HCT116 (cell line): Measurements from ENCODE around the gene FAM81B. TPM values are rescaled to one million over a fixed set of nuclear protein-coding genes. Genes with fewer than 3 reads are reported as not detected.

Source experiments
- ATAC-seq: fragments of 200-7000 bp; cut with Tn5 transposase; 2 replicates; pipeline ENCODE4 v1.9.1; 2020; ENCODE audit warnings: mild to moderate bottlenecking, moderate library complexity
- BruUV-seq: library from RNA; stranded (reverse); fragments of 400-500 nt; replicated peaks from 2 replicates; lab custom pipeline; 2021; lab: Mats Ljungman, UMichigan
- CTCF ChIA-PET: fragments of 300-600 bp; sonication (Branson Sonifier 250); formaldehyde crosslinking; loops from one replicate; lab custom pipeline; 2021; ENCODE audit warnings: antibody characterized with exemption; lab: Charles Lee
- POLR2A ChIA-PET: fragments of 300-600, 350-600 bp; sonication (Branson Sonifier 250); formaldehyde crosslinking; loops from one replicate; lab custom pipeline; 2021; ENCODE audit warnings: antibody characterized with exemption; lab: Charles Lee
- RAD21 ChIA-PET, 2 experiments: fragments of 300-600 bp; sonication (Branson Sonifier 250); formaldehyde crosslinking; loops; one replicate each; lab custom pipeline; 2023; ENCODE audit warnings: low total read pairs in 2 of 2; ENCODE audit not compliant: uncharacterized antibody in 2 of 2, unreplicated experiment in 2 of 2, low non-redundant PET in 1 of 2; lab: Charles Lee
- DNase-seq: peaks from one replicate; pipeline ENCODE4 v3.0.0-alpha.2; 2010; ENCODE audit warnings: low read depth, low spot score
- H2AFZ ChIP-seq: fragments of 200-600 bp; shearing (Covaris generic), sonication (generic); 2 replicates; pipeline ENCODE4 v1.6.1; 2017; ENCODE audit warnings: low read depth, mixed run types, mixed read lengths, antibody characterized with exemption, low read length; ENCODE audit not compliant: poor library complexity, severe bottlenecking
- H3K27ac ChIP-seq: 2 replicates; pipeline ENCODE4 v1.5.1; 2012; ENCODE audit warnings: low read depth, low read length
- H3K27me3 ChIP-seq: fragments of 200-600 bp; sonication (generic); 2 replicates; pipeline ENCODE4 v1.6.1; 2016; ENCODE audit warnings: mixed run types, low read length, mixed read lengths; ENCODE audit not compliant: insufficient read depth
- H3K36me3 ChIP-seq, 2 experiments: fragments of 200-500 bp in 1 of 2; fragments of 200-600 bp in 1 of 2; sonication (Bioruptor generic) in 1 of 2; sonication (generic) in 1 of 2; 2 replicates each; pipeline versions ENCODE4 v1.5.1 to v1.6.1; 2014 to 2016; ENCODE audit warnings: low read length in 2 of 2, inconsistent platforms in 1 of 2, mixed read lengths in 1 of 2, mixed run types in 1 of 2; ENCODE audit not compliant: insufficient read depth in 2 of 2, control insufficient read depth in 1 of 2
- H3K4me1 ChIP-seq, 2 experiments: fragments of 200-600 bp in 1 of 2; sonication (generic) in 1 of 2; 2 replicates each; pipeline versions ENCODE4 v1.5.1 to v1.6.1; 2012 to 2017; ENCODE audit warnings: low read length in 2 of 2, inconsistent platforms in 1 of 2, mild to moderate bottlenecking in 1 of 2, mixed read lengths in 1 of 2, mixed run types in 1 of 2, moderate library complexity in 1 of 2; ENCODE audit not compliant: insufficient read depth in 2 of 2, control insufficient read depth in 1 of 2
- H3K4me2 ChIP-seq: fragments of 200-600 bp; sonication (generic); 2 replicates; pipeline ENCODE4 v1.6.1; 2017; ENCODE audit warnings: mixed run types, low read length, mixed read lengths
- H3K4me3 ChIP-seq, 2 experiments: fragments of 200-600 bp in 1 of 2; sonication (generic) in 1 of 2; replicated peaks in 1 of 2; 2 replicates each; pipeline ENCODE4 v1.5.1; 2011 to 2016; ENCODE audit warnings: low read length in 2 of 2, control low read depth in 1 of 2, low read depth in 1 of 2, mild to moderate bottlenecking in 1 of 2, mixed read lengths in 1 of 2, mixed run types in 1 of 2
- H3K79me2 ChIP-seq: fragments of 200-600 bp; sonication (generic); 2 replicates; pipeline ENCODE4 v1.6.1; 2017; ENCODE audit warnings: mild to moderate bottlenecking, mixed run types, low read length, moderate library complexity, mixed read lengths; ENCODE audit not compliant: insufficient read depth
- H3K9ac ChIP-seq: fragments of 200-600 bp; sonication (generic); 2 replicates; pipeline ENCODE4 v1.6.1; 2016; ENCODE audit warnings: low read length, mixed read lengths
- H3K9me2 ChIP-seq: fragments of 200-600 bp; sonication (generic), shearing (Covaris generic); 2 replicates; pipeline ENCODE4 v1.6.1; 2017; ENCODE audit warnings: mixed run types, mild to moderate bottlenecking, moderate library complexity; ENCODE audit not compliant: insufficient read depth
- H3K9me3 ChIP-seq, 2 experiments: fragments of 200-500 bp in 1 of 2; fragments of 200-600 bp in 1 of 2; sonication (Bioruptor generic) in 1 of 2; sonication (generic) in 1 of 2; 2 replicates each; pipeline ENCODE4 v1.6.1; 2014 to 2017; ENCODE audit warnings: low read length in 2 of 2, mixed read lengths in 2 of 2, inconsistent platforms in 1 of 2, low read depth in 1 of 2, mild to moderate bottlenecking in 1 of 2, mixed run types in 1 of 2, moderate library complexity in 1 of 2; ENCODE audit not compliant: control insufficient read depth in 1 of 2, insufficient read depth in 1 of 2
- H4K20me1 ChIP-seq: fragments of 200-600 bp; sonication (generic), shearing (Covaris generic); 2 replicates; pipeline ENCODE4 v1.6.1; 2017; ENCODE audit warnings: mixed run types, mild to moderate bottlenecking, moderate library complexity; ENCODE audit not compliant: insufficient read depth
- CBX3 ChIP-seq: IDR thresholded peaks from 2 replicates; pipeline ENCODE4 v1.6.1; 2012; ENCODE audit warnings: low read depth
- CEBPB ChIP-seq: IDR thresholded peaks from 2 replicates; pipeline ENCODE4 v1.6.1; 2012; ENCODE audit warnings: low read depth
- ELF1 ChIP-seq: IDR thresholded peaks from 2 replicates; pipeline ENCODE4 v1.6.1; 2012; ENCODE audit warnings: low read depth, borderline replicate concordance
- EZH2phosphoT487 ChIP-seq: fragments of 200-600 bp; IDR thresholded peaks from 2 replicates; pipeline ENCODE4 v1.6.1; 2018; ENCODE audit warnings: antibody characterized with exemption, borderline replicate concordance
- FOSL1 ChIP-seq: IDR thresholded peaks from 2 replicates; pipeline ENCODE4 v1.6.1; 2012; ENCODE audit warnings: low read depth
- JUND ChIP-seq: IDR thresholded peaks from 2 replicates; pipeline ENCODE4 v1.6.1; 2012
- POLR2AphosphoS5 ChIP-seq: IDR thresholded peaks from 2 replicates; pipeline ENCODE4 v1.6.1; 2011; ENCODE audit warnings: mild to moderate bottlenecking, low read depth, low read length, moderate library complexity
- SRF ChIP-seq: IDR thresholded peaks from 2 replicates; pipeline ENCODE4 v1.6.1; 2012; ENCODE audit warnings: low read depth
- TCF7L2 ChIP-seq: IDR thresholded peaks from 2 replicates; pipeline ENCODE4 v1.7.0; 2011; ENCODE audit warnings: borderline replicate concordance, inconsistent platforms; ENCODE audit not compliant: insufficient read depth, insufficient read length; ENCODE audit errors: extremely low read depth
- YY1 ChIP-seq: IDR thresholded peaks from 2 replicates; pipeline ENCODE4 v1.6.1; 2011; ENCODE audit warnings: low read length, low read depth, moderate library complexity, mild to moderate bottlenecking; ENCODE audit not compliant: insufficient replicate concordance; ENCODE audit errors: extremely low read depth
- ZNF274 ChIP-seq: fragments of 200-500 bp; sonication (Bioruptor generic); IDR thresholded peaks from 2 replicates; pipeline ENCODE4 v1.6.1; 2014; ENCODE audit warnings: mild to moderate bottlenecking, low read depth, low read length, inconsistent platforms
- intact Hi-C: fragments of 100-400 bp; cut with micrococcal nuclease; formaldehyde crosslinking; loops from 2 replicates; pipeline ENCODE4 v1.10.0; 2022
- total RNA-seq: library from RNA; stranded (reverse); gene quantifications from one replicate; pipeline ENCODE4 v1.2.1, GENCODE V29; 2021; ENCODE audit not compliant: unreplicated experiment
- TF ChIP-seq, protein P1 (sequence below): IDR thresholded peaks from 2 replicates; pipeline ENCODE4 v1.6.1; 2011; ENCODE audit warnings: mild to moderate bottlenecking, low read length, moderate library complexity; ENCODE audit not compliant: insufficient replicate concordance; ENCODE audit errors: extremely low read depth
- TF ChIP-seq, protein P2 (sequence below), 3 experiments: fragments of 200-600 bp in 1 of 3; sonication (generic) in 1 of 3; IDR thresholded peaks in 2 of 3; conservative IDR thresholded peaks in 1 of 3; 2 replicates each; pipeline ENCODE4 v1.5.1; 2012 to 2017; ENCODE audit warnings: low read depth in 2 of 3, low read length in 2 of 3, antibody characterized with exemption in 1 of 3, borderline replicate concordance in 1 of 3, control low read depth in 1 of 3, mild to moderate bottlenecking in 1 of 3, mixed read lengths in 1 of 3, mixed run types in 1 of 3, moderate library complexity in 1 of 3; ENCODE audit not compliant: insufficient read depth in 1 of 3
- TF ChIP-seq, protein P3 (sequence below): IDR thresholded peaks from 2 replicates; pipeline ENCODE4 v1.6.1; 2012

The FAM81B gene
- total RNA-seq, 1 experiment from 2014 or later = not detected

GRCh38 chr5:95347506-95348120, 43.6 kb upstream of the FAM81B start:
- no peak overlapping the region for H3K4me3 ChIP-seq
- no peaks in the 10 kb centered on the region for H3K9me2 ChIP-seq
- H4K20me1 ChIP-seq = no peaks in the 10 kb centered on the region
- no peak overlapping the region for H2AFZ ChIP-seq
- H3K36me3 ChIP-seq = no peaks in the 10 kb centered on the region
- H3K9ac ChIP-seq = no peak overlapping the region
- TF ChIP-seq CBX3 (no peak), SRF (no peak), TCF7L2 (no peak), ZNF274 (no peak), FOSL1 (no peak), POLR2AphosphoS5 (no peak), EZH2phosphoT487 (no peak), JUND (no peak), CEBPB (no peak), ELF1 (no peak), YY1 (no peak)
- TF ChIP-seq, protein P1, sequence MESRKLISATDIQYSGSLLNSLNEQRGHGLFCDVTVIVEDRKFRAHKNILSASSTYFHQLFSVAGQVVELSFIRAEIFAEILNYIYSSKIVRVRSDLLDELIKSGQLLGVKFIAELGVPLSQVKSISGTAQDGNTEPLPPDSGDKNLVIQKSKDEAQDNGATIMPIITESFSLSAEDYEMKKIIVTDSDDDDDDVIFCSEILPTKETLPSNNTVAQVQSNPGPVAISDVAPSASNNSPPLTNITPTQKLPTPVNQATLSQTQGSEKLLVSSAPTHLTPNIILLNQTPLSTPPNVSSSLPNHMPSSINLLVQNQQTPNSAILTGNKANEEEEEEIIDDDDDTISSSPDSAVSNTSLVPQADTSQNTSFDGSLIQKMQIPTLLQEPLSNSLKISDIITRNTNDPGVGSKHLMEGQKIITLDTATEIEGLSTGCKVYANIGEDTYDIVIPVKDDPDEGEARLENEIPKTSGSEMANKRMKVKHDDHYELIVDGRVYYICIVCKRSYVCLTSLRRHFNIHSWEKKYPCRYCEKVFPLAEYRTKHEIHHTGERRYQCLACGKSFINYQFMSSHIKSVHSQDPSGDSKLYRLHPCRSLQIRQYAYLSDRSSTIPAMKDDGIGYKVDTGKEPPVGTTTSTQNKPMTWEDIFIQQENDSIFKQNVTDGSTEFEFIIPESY = no peak
- TF ChIP-seq, protein P2, sequence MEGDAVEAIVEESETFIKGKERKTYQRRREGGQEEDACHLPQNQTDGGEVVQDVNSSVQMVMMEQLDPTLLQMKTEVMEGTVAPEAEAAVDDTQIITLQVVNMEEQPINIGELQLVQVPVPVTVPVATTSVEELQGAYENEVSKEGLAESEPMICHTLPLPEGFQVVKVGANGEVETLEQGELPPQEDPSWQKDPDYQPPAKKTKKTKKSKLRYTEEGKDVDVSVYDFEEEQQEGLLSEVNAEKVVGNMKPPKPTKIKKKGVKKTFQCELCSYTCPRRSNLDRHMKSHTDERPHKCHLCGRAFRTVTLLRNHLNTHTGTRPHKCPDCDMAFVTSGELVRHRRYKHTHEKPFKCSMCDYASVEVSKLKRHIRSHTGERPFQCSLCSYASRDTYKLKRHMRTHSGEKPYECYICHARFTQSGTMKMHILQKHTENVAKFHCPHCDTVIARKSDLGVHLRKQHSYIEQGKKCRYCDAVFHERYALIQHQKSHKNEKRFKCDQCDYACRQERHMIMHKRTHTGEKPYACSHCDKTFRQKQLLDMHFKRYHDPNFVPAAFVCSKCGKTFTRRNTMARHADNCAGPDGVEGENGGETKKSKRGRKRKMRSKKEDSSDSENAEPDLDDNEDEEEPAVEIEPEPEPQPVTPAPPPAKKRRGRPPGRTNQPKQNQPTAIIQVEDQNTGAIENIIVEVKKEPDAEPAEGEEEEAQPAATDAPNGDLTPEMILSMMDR (IDR thresholded peaks at IDR 0.05 in 2 of 3, conservative IDR thresholded peaks at IDR 0.05 in 1 of 3; ENCODE audit: borderline replicate concordance in 1 of 3, insufficient read depth in 1 of 3, low read depth in 2 of 3, low read length in 2 of 3) = no peak
- TF ChIP-seq, protein P3, sequence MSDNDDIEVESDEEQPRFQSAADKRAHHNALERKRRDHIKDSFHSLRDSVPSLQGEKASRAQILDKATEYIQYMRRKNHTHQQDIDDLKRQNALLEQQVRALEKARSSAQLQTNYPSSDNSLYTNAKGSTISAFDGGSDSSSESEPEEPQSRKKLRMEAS = no peak
- H3K4me2 ChIP-seq = no peak overlapping the region
- no peak for DNase-seq
- ChIA-PET CTCF (no interaction called here), RAD21 (no interaction called here), POLR2A (no interaction called here)
- no peak for ATAC-seq
- BruUV-seq = no TSS peak
- no peaks in the 10 kb centered on the region for H3K27me3 ChIP-seq
- no peak overlapping the region for H3K27ac ChIP-seq
- intact Hi-C loops = no loop called here
- H3K9me3 ChIP-seq = no peaks in the 10 kb centered on the region
- H3K4me1 ChIP-seq = no peaks in the 10 kb centered on the region
- H3K79me2 ChIP-seq = no peaks in the 10 kb centered on the region
